ENCODE data around the gene ACTBL2.

The ACTBL2 gene

GRCh38 chr5:57448287-57448686 is 34.3 kb downstream of the ACTBL2 start:
- no peak for DNase-seq

- no peak for DNase-seq
Measured at GRCh38 chr5:57447658-57448057, 35.0 kb downstream of the ACTBL2 start.

GRCh38 chr5:57446966-57447365 is 35.6 kb downstream of the ACTBL2 start:
- no peak for DNase-seq

DNA sequence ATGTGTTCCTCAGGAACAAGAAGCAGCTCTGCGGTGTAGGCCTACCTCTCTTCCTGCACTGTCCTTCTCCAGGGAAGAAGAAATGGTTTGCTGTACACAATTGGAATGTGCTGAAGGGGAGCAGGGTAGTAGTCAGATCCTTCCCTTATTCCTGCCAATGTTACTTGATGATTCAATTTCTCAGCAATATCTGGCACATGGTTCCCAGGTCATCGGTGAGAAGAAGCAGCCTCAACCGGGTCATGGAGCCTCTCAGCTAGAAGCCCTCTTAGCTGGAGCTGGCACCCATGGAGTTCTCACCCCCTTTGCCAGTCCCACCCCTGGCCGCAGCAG is 36.9 kb downstream of the ACTBL2 start:
- DNase-seq: no peak

- DNase-seq: no peak
Measured at GRCh38 chr5:57445006-57445704, 37.5 kb downstream of the ACTBL2 start.

- no peak for DNase-seq
Measured at GRCh38 chr5:57442080-57442839, 40.4 kb downstream of the ACTBL2 start.

DNA sequence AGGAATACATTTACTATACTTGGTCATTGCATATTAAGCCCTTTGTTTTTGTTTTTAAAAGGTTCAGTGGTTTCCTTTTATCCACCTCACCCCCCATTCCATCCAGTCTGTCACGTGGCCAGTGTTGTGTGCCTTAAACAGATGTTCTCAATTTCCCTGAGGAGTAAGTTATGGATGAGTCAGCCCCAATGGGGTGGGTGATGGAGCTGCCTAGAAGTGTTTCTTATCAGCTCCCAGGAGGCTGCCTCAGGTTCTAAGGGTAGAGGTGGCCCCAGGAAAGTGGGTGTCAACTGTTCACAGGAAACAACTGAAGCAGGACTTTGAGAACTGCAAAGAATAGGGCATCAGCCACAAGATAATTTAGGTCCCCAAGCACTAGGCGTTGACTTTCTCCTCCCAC is 41.1 kb downstream of the ACTBL2 start:
- no peak for DNase-seq

GRCh38 chr5:57439601-57440000 is 43.0 kb downstream of the ACTBL2 start:
- DNase-seq: no peak

DNA sequence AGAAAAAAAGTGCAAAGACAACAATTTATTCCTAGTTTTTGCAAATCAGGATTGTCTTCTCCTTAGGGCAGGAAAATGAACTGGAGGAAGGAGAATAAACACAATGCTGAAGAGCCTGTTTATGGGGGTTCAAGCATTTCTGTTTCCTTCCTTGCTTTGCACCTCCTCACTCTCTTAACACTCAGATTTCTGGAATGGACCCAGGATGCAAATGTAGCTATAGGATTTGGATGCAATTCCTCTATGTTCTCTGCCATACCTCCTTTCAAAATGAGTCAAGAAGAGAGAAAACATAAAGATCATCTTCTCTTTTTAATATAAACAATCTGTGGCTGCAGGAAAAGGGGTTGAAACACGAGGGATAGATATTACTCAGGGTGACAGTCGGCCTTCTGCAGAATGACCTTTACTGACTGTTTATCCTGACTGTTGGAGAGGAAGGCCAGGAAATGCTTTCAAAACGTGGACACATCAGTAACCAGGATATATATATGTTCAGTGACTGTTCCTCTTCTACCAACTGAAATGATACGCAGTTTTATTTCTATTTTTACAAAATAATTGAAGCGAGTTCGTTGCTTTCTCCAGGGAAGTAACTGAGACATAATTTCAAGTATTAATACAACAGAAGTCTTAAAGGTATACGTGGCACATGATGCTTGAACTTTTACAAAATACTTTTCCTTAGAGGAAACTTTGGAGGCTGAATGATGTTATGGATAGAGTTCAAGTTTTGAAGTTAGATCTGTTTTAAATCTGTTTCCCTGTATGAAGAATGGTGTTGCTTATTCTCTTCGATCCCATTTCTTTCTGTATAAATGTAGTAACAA is 44.4 kb downstream of the ACTBL2 start:
- no peak for DNase-seq

- DNase-seq: no peak
Measured at GRCh38 chr5:57436586-57436985, 46.0 kb downstream of the ACTBL2 start.

DNA sequence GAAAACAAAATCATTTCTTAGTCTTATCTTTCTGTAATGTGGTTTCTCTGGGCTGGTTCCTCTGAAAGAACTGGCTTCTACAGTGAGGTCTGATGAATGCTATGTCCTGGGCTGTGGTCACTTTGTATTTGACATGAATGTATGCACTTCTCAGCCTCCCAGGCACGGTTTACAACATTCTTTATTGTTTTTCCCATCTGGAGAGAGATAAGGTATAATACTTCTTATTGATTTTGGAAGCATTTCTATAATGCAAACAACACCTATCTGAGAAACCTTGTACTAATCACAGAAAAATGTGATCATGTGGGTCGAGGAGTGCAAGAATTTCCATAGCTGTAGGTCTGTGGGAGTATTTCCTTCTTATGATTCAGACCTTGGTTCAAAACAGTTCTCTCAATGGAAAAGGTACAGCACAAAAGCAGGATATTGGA is 46.9 kb downstream of the ACTBL2 start:
- no peak for DNase-seq

GRCh38 chr5:57434683-57435082 is 47.9 kb downstream of the ACTBL2 start:
- no peak for DNase-seq

DNA sequence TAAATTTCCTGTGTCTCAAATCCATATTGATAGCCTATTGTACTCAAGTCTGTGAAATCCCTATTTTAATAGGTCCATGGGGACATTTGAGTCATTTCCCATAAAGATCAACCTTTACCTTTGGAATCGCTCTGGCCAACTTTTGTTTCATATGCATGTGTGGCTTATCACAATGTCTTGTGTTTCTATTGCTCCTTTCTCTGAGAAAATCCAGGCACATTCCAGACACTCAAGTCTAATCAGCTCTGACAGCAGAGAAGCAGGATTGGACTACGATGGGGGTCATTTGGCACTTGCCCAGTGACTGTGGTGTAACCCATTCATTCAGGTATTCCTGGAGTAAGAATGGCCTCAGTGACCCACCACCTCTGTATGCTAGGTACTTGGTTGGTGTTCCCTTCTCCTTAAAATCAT is 48.4 kb downstream of the ACTBL2 start:
- no peak for DNase-seq

GRCh38 chr5:57432876-57433275 is 49.7 kb downstream of the ACTBL2 start:
- no peak for DNase-seq

GRCh38 chr5:57431759-57432158 is 50.9 kb downstream of the ACTBL2 start:
- DNase-seq: no peak

Data from CD4-positive, alpha-beta T cell treated with Interleukin-4 for 1 hour (primary cell).